Measurements from ENCODE around the gene FAM228A. TPM values are rescaled to one million over a fixed set of nuclear protein-coding genes. Genes with fewer than 3 reads are reported as not detected.

FAM228A gene
- total RNA-seq, 1 donor from 2014 or later, result 0.89 TPM

- Histone ChIP-seq H3K4me1 (no peaks in the 10 kb centered on the region), H3K27me3 (ENCODE audit: low read depth) (no peaks in the 10 kb centered on the region), H3K4me3 (no peak overlapping the region), H3K9me3 (no peaks in the 10 kb centered on the region), H3K27ac (no peak overlapping the region), H3K36me3 (peaks cover 7% of the 10 kb centered on the region)
- TF ChIP-seq CTCF (IDR thresholded peaks at IDR 0.05), result no peak
- no peak for DNase-seq
- intact Hi-C loops (cut with DNase I), result no loop called here
- ATAC-seq, result no peak
Measured at GRCh38 chr2:24163601-24164000, 11.3 kb upstream of the FAM228A start.

GRCh38 chr2:24164416-24164973, 10.4 kb upstream of the FAM228A start:
- peak; percentile 59 for DNase-seq
- ATAC-seq, result peak; percentile 70 to 77
- H3K4me1 ChIP-seq, result no peaks in the 10 kb centered on the region
- no peak overlapping the region for H3K27ac ChIP-seq
- intact Hi-C loops (cut with DNase I), result no loop called here
- no peaks in the 10 kb centered on the region for H3K27me3 ChIP-seq (ENCODE audit: low read depth)
- H3K9me3 ChIP-seq, result no peaks in the 10 kb centered on the region
- H3K36me3 ChIP-seq, result peaks cover under 1% of the 10 kb centered on the region
- peak; percentile 60 for TF ChIP-seq CTCF (IDR thresholded peaks at IDR 0.05)
- H3K4me3 ChIP-seq, result no peak overlapping the region

DNA sequence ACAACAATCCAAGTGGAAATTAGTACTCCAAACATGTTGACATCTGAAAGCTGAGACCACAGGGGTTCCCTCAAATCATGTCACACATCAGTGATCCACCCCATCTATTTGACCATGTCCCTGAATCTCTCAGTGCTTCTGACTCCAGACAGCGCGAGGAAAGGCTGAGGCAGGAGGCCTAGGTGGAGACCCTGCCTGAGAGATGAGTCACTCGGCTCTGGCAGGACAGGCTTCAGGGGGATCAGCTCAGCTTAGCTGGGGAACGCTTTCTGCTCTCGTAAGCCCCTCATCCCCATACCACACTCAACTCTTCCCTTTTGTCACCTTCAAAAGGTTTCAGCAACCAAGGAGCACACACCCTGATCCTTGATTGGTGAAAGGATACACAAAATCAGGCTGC, 5.8 kb upstream of the FAM228A start:
- H3K9me3 ChIP-seq, result no peaks in the 10 kb centered on the region
- no peak overlapping the region for H3K27ac ChIP-seq
- ATAC-seq (no peak), DNase-seq (no peak)
- no peaks in the 10 kb centered on the region for H3K36me3 ChIP-seq
- no peak for TF ChIP-seq CTCF (IDR thresholded peaks at IDR 0.05)
- no peak overlapping the region for H3K4me3 ChIP-seq
- no peaks in the 10 kb centered on the region for H3K27me3 ChIP-seq (ENCODE audit: low read depth)
- intact Hi-C loops (cut with DNase I), result no loop called here
- no peaks in the 10 kb centered on the region for H3K4me1 ChIP-seq

DNA sequence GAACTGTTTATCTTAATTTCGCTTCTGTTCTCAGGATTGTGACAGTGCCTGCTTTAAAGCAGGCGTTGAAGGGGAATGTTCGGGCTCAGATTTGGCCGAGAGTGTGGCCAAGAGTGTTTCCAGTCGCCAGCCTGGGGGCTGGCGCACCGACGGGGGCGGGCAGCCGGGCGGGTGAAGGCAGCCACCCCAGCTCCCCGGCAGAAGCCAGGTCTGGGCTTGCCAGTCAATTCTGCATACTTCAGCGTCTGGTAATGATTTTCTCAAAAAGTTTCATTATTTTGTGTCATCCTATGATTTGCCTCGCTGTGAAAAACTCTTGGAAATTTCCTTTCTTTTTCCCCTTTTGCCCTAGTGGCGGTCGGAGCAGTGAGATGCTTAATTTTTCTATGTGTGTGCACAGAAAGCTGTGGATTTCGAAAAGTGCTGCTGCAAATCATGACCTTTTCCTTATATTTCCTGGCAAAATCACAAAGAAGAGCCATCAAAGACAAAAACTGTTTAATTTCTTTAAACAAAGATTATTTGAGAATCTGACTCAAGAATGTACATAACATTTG, 856 bp downstream of the FAM228A start:
- Histone ChIP-seq H3K9me3 (no peaks in the 10 kb centered on the region), H3K27ac (no peak overlapping the region), H3K36me3 (no peaks in the 10 kb centered on the region), H3K27me3 (ENCODE audit: low read depth) (no peaks in the 10 kb centered on the region), H3K4me1 (no peaks in the 10 kb centered on the region), H3K4me3 (no peak overlapping the region)
- no peak for ATAC-seq
- no peak for TF ChIP-seq CTCF (IDR thresholded peaks at IDR 0.05)
- intact Hi-C loops (cut with DNase I), result no loop called here
- DNase-seq, result no peak

- no peak for TF ChIP-seq CTCF (IDR thresholded peaks at IDR 0.05)
- intact Hi-C loops (cut with DNase I), result no loop called here
- H3K9me3 ChIP-seq, result no peaks in the 10 kb centered on the region
- H3K27ac ChIP-seq, result no peak overlapping the region
- no peaks in the 10 kb centered on the region for H3K36me3 ChIP-seq
- no peak for ATAC-seq
- no peaks in the 10 kb centered on the region for H3K4me1 ChIP-seq
- no peaks in the 10 kb centered on the region for H3K27me3 ChIP-seq (ENCODE audit: low read depth)
- DNase-seq, result no peak
- H3K4me3 ChIP-seq, result no peak overlapping the region
Measured at GRCh38 chr2:24176326-24176725, 1.5 kb downstream of the FAM228A start.
